Heart right ventricle (tissue), 16 donors: ENCODE data around the gene CALD1. TPM values are rescaled to one million over a fixed set of nuclear protein-coding genes. Genes with fewer than 3 reads are reported as not detected.

Experiments used
- ATAC-seq, 8 donors: fragments of 200-7000 bp; cut with Tn5 transposase; one replicate each; pipeline ENCODE4 v1.9.1; 2020; ENCODE audit warnings: mild to moderate bottlenecking in 8 of 8, moderate library complexity in 8 of 8, moderate number of reproducible peaks in 1 of 8
- DNase-seq, 2 donors: peaks; one replicate each; pipeline ENCODE4 v3.0.0-alpha.2; 2020
- H3K27ac ChIP-seq, 10 donors: fragments of 200-600 bp; sonication (generic) in 2 of 10; one replicate each; pipeline versions ENCODE4 v1.5.0 to v1.8.0; 2020 to 2022; ENCODE audit warnings: mild to moderate bottlenecking in 3 of 10
- H3K27me3 ChIP-seq, 7 donors: fragments of 200-600 bp; one replicate each; pipeline ENCODE4 v1.8.0; 2021 to 2022; ENCODE audit warnings: mild to moderate bottlenecking in 2 of 7
- H3K36me3 ChIP-seq, 9 donors: fragments of 200-600 bp; sonication (generic) in 1 of 9; one replicate each; pipeline versions ENCODE4 v1.5.0 to v1.8.0; 2020 to 2022; ENCODE audit warnings: mild to moderate bottlenecking in 2 of 9
- H3K4me1 ChIP-seq, 9 donors: fragments of 200-600 bp; sonication (generic) in 1 of 9; one replicate each; pipeline versions ENCODE4 v1.5.0 to v1.8.0; 2020 to 2022; ENCODE audit warnings: mild to moderate bottlenecking in 4 of 9
- H3K4me3 ChIP-seq, 10 donors: fragments of 200-600 bp; sonication (generic) in 2 of 10; one replicate each; pipeline versions ENCODE4 v1.5.0 to v1.8.0; 2020 to 2022; ENCODE audit warnings: mild to moderate bottlenecking in 7 of 10, moderate library complexity in 2 of 10
- H3K9me3 ChIP-seq, 11 donors: fragments of 200-600 bp in 10 of 11; sonication (generic) in 2 of 11; one replicate each; pipeline versions ENCODE4 v1.5.0 to v1.8.0; 2013 to 2022; ENCODE audit warnings: mild to moderate bottlenecking in 2 of 11, control low read depth in 1 of 11, moderate library complexity in 1 of 11
- CTCF ChIP-seq, 9 donors: fragments of 200-600 bp; sonication (generic) in 2 of 9; IDR thresholded peaks; one replicate each; pipeline versions ENCODE4 v1.5.0 to v1.8.0; 2021 to 2022; ENCODE audit warnings: antibody characterized with exemption in 9 of 9, mild to moderate bottlenecking in 5 of 9, moderate library complexity in 1 of 9
- WGBS, 2 donors: extraction: QIAGEN DNeasy Blood & Tissue Kit; methylation state at CpG; one replicate each; pipeline ENCODE4 v1.1.7; 2013; ENCODE audit warnings: inconsistent platforms in 1 of 2; 5-methylcytosine and 5-hydroxymethylcytosine counted together
- intact Hi-C, 10 donors: fragments of 100-400 bp; cut with DNase I; formaldehyde crosslinking; loops; one replicate each; pipeline versions ENCODE4 v1.11.1 to v1.14.2; 2022
- polyA plus RNA-seq, 2 donors: library from polyadenylated mRNA; stranded (reverse); fragments of 200-250 nt; gene quantifications; one replicate each; pipeline ENCODE4 v1.2.3, GENCODE V29; 2013
- total RNA-seq, 10 donors: library from RNA; stranded (reverse); fragmentation: NEBNext Ultra II Directional in 3 of 10; extraction: Animal tissue kit (Norgen Biotek cat#: 25700) in 3 of 10; gene quantifications; one replicate each; pipeline versions ENCODE4 v1.2.1 to v1.2.4, GENCODE V29; 2021 to 2023
- donor health status: Arrhythmogenic right ventricular cardiomyopathy.
- donor health status: ischemic (EF 13 %, LVEDD 7.1; RV severe dilation, severe dysfunction).
- donor health status: healthy with polysubstance abuse.
- donor health status: DM: no; HTN: yes; CAD: no.
- donor health status: DM: no; HTN: no; CAD: no.
- donor health status: ischemic (EF 25% LVEDD 6.9; RV normal size, moderate dysfunction).
- donor health status: ischemic (EF 25% LVEDD 5.7; RV mildly dilated, moderate dysfunction).
- donor health status: healthy.
- donor health status: DM: yes; HTN: yes; CAD: no.
- donor health status: Ischemic cardiomyopathy.
- donor health status: ischemic (EF 35%, LVEDD 5.7; RV mildly dilated, moderate dysfunction).
- donor health status: nonischemic (EF 11% LVEDD 7.7; RV severe dilation, severe dysfunction).
- donor health status: DM: yes; HTN: yes; CAD: no.
- donor health status: PGD.
- donor health status: ischemic (EF 29% LVEDD 5.4; RV normal size, mild dysfunction).
- donor health status: nonischemic (EF 23%, LVEDD 6.1; RV moderate dilation, normal function).

CALD1 gene
- total and polyA plus RNA-seq, 12 donors = 69.9 to 180 (median 126) TPM

GRCh38 chr7:134839298-134839697 lies 59.9 kb downstream of the CALD1 start:
- Histone ChIP-seq H3K27me3 (no peaks in the 10 kb centered on the region), H3K4me1 (peaks cover 11 to 89% (median 57%) of the 10 kb centered on the region in 9 donors), H3K27ac (peak overlapping the region in 4 of 10 donors; percentile 9 to 83 (median 42)), H3K4me3 (no peak overlapping the region), H3K9me3 (no peaks in the 10 kb centered on the region), H3K36me3 (peaks cover 0 to 8% (median 2%) of the 10 kb centered on the region in 9 donors)
- no peak for TF ChIP-seq CTCF (IDR thresholded peaks at IDR 0.05)
- intact Hi-C loops = loop anchor here in 2 of 10 donors (5.0 to 10.0 kb wide), 2 partner anchors 93 to 144 kb away; no protein-coding TSS in a partner anchor
- no peak for DNase-seq
- ATAC-seq = no peak

DNA sequence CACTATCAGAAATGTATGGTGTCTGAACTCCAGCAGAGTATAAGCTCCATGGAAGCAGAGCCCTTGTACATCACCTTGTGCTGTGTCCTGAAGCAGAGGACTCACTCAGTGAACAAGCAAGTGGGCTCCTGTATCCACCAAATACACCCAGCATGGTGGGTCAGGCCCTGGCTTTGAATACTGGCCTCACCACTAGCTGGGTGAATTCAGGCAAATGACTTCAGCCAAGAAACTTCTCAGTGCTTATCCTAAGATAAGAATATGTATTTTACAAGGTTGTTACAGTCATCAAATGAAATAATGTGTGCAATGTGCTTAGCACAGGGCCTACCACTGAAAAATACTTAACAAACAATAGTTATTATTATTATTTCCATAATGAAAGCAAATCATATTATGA lies 62.6 kb downstream of the CALD1 start:
- no peak for TF ChIP-seq CTCF (IDR thresholded peaks at IDR 0.05)
- peak overlapping the region in 8 of 10 donors; percentile 9 to 79 (median 63) for H3K27ac ChIP-seq
- no peaks in the 10 kb centered on the region for H3K9me3 ChIP-seq
- intact Hi-C loops = loop anchor here in 1 of 10 donors (10.0 kb wide), 1 partner anchor 57 kb away; no protein-coding TSS in a partner anchor
- H3K27me3 ChIP-seq = no peaks in the 10 kb centered on the region
- peaks cover 8 to 90% (median 46%) of the 10 kb centered on the region in 9 donors for H3K4me1 ChIP-seq
- peak in 7 of 8 donors; percentile 26 to 78 (median 38) for ATAC-seq
- no peak for DNase-seq
- peaks cover 0 to 33% (median 14%) of the 10 kb centered on the region in 9 donors for H3K36me3 ChIP-seq
- H3K4me3 ChIP-seq = no peak overlapping the region

DNA sequence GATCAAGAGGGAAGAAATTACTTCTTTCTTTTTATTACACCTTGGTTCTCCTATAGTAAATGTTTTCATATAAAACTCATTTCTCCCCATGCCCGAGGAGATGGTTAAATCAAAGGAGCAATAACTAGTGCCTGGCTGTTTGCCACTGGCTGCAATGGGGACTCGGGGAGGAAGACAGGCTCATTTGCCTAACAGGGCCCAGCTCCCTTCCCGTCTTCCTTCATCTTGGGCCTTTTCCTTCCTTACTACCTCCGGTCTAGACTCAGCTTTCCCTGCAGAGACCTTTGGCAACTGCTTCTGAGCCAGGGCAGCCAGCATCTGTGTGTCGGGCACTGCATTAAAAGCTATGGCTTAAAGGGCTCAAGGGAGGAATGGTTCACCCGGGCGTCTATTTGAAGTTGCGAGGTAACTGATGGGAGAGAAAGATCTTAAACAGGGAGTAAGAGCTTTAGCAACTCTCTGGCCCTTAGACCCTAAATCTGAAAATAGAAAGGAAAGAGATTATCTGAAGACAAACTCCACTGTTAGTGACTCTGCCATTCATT lies 63.5 kb downstream of the CALD1 start:
- intact Hi-C loops = loop anchor here in 1 of 10 donors (10.0 kb wide), 1 partner anchor 58 kb away; no protein-coding TSS in a partner anchor
- Histone ChIP-seq H3K4me3 (no peak overlapping the region), H3K36me3 (peaks cover 0 to 39% (median 14%) of the 10 kb centered on the region in 9 donors), H3K4me1 (peaks cover 8 to 90% (median 51%) of the 10 kb centered on the region in 9 donors), H3K27me3 (no peaks in the 10 kb centered on the region), H3K27ac (peak overlapping the region in 7 of 10 donors; percentile 23 to 79 (median 66)), H3K9me3 (no peaks in the 10 kb centered on the region)
- 25% methylated on average over 8 of the region's 8 CpGs for WGBS, 2 donors
- ATAC-seq (peak in 7 of 8 donors; percentile 15 to 61 (median 44)), DNase-seq (no peak)
- no peak for TF ChIP-seq CTCF (IDR thresholded peaks at IDR 0.05)

GRCh38 chr7:134844200-134844599 lies 64.8 kb downstream of the CALD1 start:
- H3K9me3 ChIP-seq = no peaks in the 10 kb centered on the region
- DNase-seq (no peak), ATAC-seq (no peak)
- H3K36me3 ChIP-seq = peaks cover 0 to 46% (median 17%) of the 10 kb centered on the region in 9 donors
- intact Hi-C loops = loop anchor here in 1 of 10 donors (10.0 kb wide), 1 partner anchor 59 kb away; no protein-coding TSS in a partner anchor
- H3K27ac ChIP-seq = peak overlapping the region in 3 of 10 donors; percentile 3 to 79 (median 17)
- no peaks in the 10 kb centered on the region for H3K27me3 ChIP-seq
- no peak overlapping the region for H3K4me3 ChIP-seq
- H3K4me1 ChIP-seq = peaks cover 8 to 89% (median 58%) of the 10 kb centered on the region in 9 donors
- TF ChIP-seq CTCF (IDR thresholded peaks at IDR 0.05) = no peak
